ENCODE results near the gene CHGA. TPM values are rescaled to one million over a fixed set of nuclear protein-coding genes. Genes with fewer than 3 reads are reported as not detected.

The CHGA gene
- total and polyA plus RNA-seq, 4 donors, result 0.47 to 4.4 (median 0.82) TPM

DNA sequence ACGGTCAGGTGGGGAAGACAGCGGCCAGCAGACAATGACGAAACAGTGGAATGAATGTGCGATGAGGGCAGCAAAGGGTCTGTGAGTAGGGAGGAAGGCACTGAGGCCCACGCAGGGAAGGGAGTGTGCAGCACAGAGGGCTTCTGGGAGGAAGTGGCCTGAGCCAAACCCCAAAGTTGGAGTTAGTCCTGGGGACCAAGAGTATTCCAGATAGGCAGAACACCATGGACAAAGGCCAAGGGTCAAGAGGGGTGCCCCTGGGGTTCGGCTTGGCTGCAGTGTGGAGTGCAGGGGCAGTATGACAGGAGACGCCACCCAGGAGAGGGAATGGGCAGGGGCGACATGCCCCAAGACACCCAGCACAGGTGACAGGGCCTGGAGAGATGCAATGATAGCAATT, 58.8 kb downstream of the CHGA start:
- H3K9ac ChIP-seq (ENCODE audit: insufficient read depth in 1 of 2, low read length in 2 of 2), result no peak overlapping the region
- H3K27ac ChIP-seq (ENCODE audit: low read depth in 1 of 2, low read length in 1 of 2), result no peak overlapping the region
- H3K36me3 ChIP-seq (ENCODE audit: control insufficient read depth in 4 of 4, insufficient read depth in 4 of 4, low read length in 4 of 4), result peaks cover 0 to 6% (median 2%) of the 10 kb centered on the region in 4 donors
- no peaks in the 10 kb centered on the region for H3K27me3 ChIP-seq (ENCODE audit: control insufficient read depth in 3 of 3, insufficient read depth in 3 of 3, low read length in 2 of 3)
- H3K4me3 ChIP-seq, result no peak overlapping the region
- TF ChIP-seq, protein P1, sequence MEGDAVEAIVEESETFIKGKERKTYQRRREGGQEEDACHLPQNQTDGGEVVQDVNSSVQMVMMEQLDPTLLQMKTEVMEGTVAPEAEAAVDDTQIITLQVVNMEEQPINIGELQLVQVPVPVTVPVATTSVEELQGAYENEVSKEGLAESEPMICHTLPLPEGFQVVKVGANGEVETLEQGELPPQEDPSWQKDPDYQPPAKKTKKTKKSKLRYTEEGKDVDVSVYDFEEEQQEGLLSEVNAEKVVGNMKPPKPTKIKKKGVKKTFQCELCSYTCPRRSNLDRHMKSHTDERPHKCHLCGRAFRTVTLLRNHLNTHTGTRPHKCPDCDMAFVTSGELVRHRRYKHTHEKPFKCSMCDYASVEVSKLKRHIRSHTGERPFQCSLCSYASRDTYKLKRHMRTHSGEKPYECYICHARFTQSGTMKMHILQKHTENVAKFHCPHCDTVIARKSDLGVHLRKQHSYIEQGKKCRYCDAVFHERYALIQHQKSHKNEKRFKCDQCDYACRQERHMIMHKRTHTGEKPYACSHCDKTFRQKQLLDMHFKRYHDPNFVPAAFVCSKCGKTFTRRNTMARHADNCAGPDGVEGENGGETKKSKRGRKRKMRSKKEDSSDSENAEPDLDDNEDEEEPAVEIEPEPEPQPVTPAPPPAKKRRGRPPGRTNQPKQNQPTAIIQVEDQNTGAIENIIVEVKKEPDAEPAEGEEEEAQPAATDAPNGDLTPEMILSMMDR (IDR thresholded peaks at IDR 0.05; ENCODE audit: control extremely low read depth, extremely low read depth), result no peak
- H3K9me3 ChIP-seq (ENCODE audit: control insufficient read depth in 4 of 4, insufficient read depth in 3 of 4, low read length in 3 of 4), result peaks cover 0 to 7% (median 2%) of the 10 kb centered on the region in 4 donors
- peaks cover 0 to 10% (median 4%) of the 10 kb centered on the region in 5 donors for H3K4me1 ChIP-seq (ENCODE audit: control insufficient read depth in 5 of 5, insufficient read depth in 5 of 5, low read length in 5 of 5)
- DNase-seq (no peak), ATAC-seq (ENCODE audit: insufficient read depth, low FRiP score) (no peak)
- WGBS, 2 donors, result 98% methylated on average over 8 of the region's 8 CpGs

DNA sequence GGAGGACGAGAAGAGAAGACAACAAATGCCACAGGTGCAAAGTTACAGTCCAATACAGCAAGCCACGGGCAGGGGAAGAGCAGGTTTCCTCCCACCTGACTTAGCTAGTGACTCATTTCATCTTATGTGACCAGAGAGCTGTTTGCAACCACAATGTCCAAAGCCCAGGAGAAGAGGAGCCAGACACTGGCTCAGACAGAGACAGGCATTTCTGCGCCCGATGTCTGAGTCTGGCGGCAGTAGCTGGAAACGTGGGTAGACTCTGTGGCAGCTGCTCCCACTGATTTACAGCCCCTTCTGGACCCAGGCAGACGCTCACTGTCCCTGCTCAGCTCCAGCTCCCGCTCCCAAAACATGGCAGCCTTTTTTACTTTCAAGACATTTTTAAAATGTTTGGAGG, 60.0 kb downstream of the CHGA start:
- H3K9ac ChIP-seq (ENCODE audit: insufficient read depth in 1 of 2, low read length in 2 of 2), result no peak overlapping the region
- H3K4me3 ChIP-seq, result no peak overlapping the region
- 95 to 96% methylated on average over 8 of the region's 8 CpGs for WGBS, 2 donors
- no peaks in the 10 kb centered on the region for H3K27me3 ChIP-seq (ENCODE audit: control insufficient read depth in 3 of 3, insufficient read depth in 3 of 3, low read length in 2 of 3)
- TF ChIP-seq, protein P1 (IDR thresholded peaks at IDR 0.05; ENCODE audit: control extremely low read depth, extremely low read depth), result no peak
- H3K4me1 ChIP-seq (ENCODE audit: control insufficient read depth in 5 of 5, insufficient read depth in 5 of 5, low read length in 5 of 5), result peaks cover 0 to 11% (median 4%) of the 10 kb centered on the region in 5 donors
- peaks cover 0 to 6% (median 2%) of the 10 kb centered on the region in 4 donors for H3K9me3 ChIP-seq (ENCODE audit: control insufficient read depth in 4 of 4, insufficient read depth in 3 of 4, low read length in 3 of 4)
- DNase-seq (no peak), ATAC-seq (ENCODE audit: insufficient read depth, low FRiP score) (no peak)
- no peaks in the 10 kb centered on the region for H3K36me3 ChIP-seq (ENCODE audit: control insufficient read depth in 4 of 4, insufficient read depth in 4 of 4, low read length in 4 of 4)
- no peak overlapping the region for H3K27ac ChIP-seq (ENCODE audit: low read depth in 1 of 2, low read length in 1 of 2)

DNA sequence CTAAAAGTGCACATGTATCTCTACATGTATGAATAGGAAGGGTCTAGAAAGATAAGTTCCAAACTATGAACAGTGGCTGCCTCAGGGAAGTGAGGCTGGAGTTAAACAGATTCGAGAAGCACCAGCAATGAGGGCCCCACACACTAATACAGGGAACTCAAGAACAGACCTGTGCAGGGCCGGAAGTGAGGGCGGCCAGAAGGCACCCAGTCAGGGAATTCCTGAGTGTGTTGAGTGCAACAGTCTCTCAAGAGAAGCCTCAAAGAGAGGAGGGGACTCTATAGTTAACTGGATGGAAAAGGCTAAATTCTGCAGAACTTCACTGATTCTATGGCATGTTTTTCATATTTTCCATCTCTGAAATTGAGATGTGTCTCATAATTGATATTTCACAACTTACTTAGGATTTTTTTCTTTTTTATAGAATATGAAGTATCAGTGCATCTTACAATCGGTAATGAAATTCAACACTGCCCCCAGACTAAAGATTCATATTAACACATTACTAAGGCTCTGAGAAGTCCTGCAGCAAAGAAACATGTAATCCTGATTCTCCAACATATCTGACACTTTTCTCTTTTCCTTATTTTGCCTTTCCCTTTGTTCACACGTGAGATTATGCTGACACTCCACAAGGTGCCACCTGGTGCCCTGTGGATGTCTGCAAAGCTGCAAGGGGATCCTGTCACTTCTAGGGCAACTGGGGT, 61.3 kb downstream of the CHGA start:
- WGBS, 2 donors, result 78 to 88% methylated on average over 5 of the region's 5 CpGs
- no peak for DNase-seq
- no peak for ATAC-seq (ENCODE audit: insufficient read depth, low FRiP score)
- Histone ChIP-seq H3K36me3 (ENCODE audit: control insufficient read depth in 4 of 4, insufficient read depth in 4 of 4, low read length in 4 of 4) (peaks cover 0 to under 1% (median 0%) of the 10 kb centered on the region in 4 donors), H3K9ac (ENCODE audit: insufficient read depth in 1 of 2, low read length in 2 of 2) (no peak overlapping the region), H3K4me3 (no peak overlapping the region), H3K4me1 (ENCODE audit: control insufficient read depth in 5 of 5, insufficient read depth in 5 of 5, low read length in 5 of 5) (peaks cover 0 to 11% (median 4%) of the 10 kb centered on the region in 5 donors), H3K9me3 (ENCODE audit: control insufficient read depth in 4 of 4, insufficient read depth in 3 of 4, low read length in 3 of 4) (no peaks in the 10 kb centered on the region), H3K27ac (ENCODE audit: low read depth in 1 of 2, low read length in 1 of 2) (no peak overlapping the region), H3K27me3 (ENCODE audit: control insufficient read depth in 3 of 3, insufficient read depth in 3 of 3, low read length in 2 of 3) (no peaks in the 10 kb centered on the region)
- TF ChIP-seq, protein P1 (IDR thresholded peaks at IDR 0.05; ENCODE audit: control extremely low read depth, extremely low read depth), result no peak

Other genes with a start within 250 kb of the CHGA start
- 100 to 1,000 TPM; 122 to 151 TPM for gene LGMN, start 174.5 kb upstream of the CHGA start, total RNA-seq
- gene LGMN, start 174.5 kb upstream of the CHGA start, polyA plus RNA-seq, result 100 to 1,000 TPM; 115 to 182 TPM
- 10 to 100 TPM; 33.0 to 35.0 TPM for gene GOLGA5, start 128.8 kb upstream of the CHGA start, total RNA-seq
- 10 to 100 TPM; 26.9 to 36.9 TPM for gene GOLGA5, start 128.8 kb upstream of the CHGA start, polyA plus RNA-seq
- gene ITPK1, start 192.8 kb downstream of the CHGA start, total RNA-seq, result 10 to 100 TPM; 17.5 to 99.4 TPM
- 10 to 100 TPM; 44.6 to 46.1 TPM for gene ITPK1, start 192.8 kb downstream of the CHGA start, polyA plus RNA-seq